ENCODE results near the gene KIF21B.

Gene KIF21B

DNA sequence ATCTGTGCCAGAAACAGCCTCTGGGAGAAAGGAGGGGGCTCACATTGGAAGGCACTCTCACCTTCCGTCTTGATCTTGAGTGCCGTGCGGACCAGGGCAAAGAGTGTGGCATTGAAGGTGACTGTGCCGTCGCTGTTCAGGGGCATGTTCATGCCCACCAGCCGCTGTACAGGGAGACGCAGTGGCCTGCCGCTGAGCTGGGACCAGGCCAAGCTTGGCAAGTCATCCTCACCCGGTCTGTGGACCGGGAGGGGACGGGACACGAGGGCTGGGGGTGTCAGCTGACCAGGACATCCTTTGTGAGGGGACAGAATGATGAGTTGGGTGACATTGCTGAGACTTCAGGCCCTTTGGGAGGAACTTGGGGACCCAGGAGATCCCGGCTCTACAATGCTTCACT, 25.0 kb upstream of the KIF21B start:
- no peak for DNase-seq

DNA sequence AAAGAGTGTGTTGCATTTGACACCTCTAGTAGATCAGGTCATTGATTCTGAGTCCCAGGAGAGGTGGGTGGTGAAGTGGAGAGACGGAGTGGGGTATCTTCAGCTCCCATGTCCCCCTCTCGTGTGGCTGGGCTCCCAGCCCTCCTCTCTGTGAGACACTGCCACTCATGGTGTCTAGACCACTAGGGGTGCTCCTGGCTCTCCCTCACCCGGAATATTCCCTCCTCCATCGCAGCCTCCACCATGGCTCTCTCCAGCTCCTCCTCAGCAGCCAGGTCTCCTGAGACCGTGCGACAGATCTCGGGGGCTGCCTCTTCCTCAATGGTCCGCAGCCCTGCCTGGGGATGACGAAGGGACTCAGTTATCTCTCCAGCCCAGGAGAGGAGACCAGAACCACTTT, 20.6 kb upstream of the KIF21B start:
- no peak for DNase-seq

DNA sequence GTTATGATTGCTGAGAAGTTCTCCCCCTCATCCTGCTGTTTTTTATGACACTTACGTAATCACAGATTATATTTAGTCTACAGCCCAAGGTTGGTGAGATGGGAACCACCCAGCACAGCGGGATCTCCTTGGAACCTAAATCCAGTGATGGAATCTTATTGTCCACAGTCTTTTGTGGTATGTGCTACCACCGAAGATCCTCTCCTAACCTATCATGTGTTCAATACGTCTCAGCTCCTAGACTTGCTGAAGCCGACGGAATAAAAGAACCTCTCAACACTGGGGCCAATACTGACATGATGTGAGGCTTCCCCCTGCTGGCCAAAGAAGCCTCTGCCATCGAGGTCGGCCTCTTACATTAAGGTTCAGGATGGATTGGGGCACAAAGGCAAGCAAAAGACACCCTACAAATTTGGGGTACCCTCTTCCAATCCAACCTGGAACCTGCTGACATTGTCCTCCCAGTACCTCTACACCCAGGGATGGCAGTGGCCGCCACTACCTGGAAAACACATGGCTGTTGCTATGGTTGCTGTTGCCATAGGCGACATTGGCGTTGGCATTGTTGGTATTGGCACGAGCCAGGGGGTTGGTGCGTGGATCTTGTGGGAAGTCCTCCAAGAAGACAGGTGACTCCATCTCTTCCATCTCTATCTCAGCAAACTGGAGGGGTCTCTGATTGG, 19.4 kb upstream of the KIF21B start:
- no peak for DNase-seq

DNA sequence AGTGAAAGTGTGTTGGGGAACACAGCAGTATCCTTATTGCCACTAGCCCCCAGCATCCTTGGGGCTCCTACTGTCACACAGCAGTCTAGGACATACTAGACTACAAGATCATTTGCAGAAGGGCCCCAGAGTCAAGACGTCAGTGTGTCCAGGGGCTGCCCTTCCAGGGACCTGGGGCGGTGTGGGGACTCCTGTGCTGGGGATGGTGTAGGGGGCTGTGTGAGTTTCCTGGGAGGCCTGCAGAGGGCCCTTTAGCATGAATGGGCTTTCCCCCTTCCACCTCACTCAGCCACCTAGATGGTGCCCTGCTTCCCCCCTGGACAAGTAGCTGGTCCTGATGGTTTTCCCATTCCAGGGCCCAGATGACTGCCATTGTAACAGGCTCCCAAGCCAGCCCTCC, 17.5 kb upstream of the KIF21B start:
- no peak for DNase-seq

DNA sequence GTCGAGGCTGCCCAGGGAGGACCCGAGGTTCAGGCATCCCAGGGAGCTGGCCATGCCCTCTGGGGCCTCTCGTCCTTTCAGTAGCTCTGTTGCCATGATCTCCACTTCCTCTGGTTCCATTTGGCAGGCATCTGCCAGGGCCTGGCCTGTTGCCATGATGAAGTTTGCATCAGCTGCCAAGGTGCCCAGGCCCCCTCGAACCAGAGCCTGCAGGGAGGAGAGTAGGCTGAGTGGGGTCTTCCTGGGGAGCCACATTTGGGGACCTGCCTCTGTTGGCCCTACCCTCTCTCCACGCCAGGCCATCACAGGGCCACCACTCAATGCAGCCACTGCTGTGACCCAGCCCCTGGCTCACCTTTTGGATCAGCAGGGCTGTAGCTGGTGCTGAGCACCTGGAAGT, 16.4 kb upstream of the KIF21B start:
- no peak for DNase-seq

DNA sequence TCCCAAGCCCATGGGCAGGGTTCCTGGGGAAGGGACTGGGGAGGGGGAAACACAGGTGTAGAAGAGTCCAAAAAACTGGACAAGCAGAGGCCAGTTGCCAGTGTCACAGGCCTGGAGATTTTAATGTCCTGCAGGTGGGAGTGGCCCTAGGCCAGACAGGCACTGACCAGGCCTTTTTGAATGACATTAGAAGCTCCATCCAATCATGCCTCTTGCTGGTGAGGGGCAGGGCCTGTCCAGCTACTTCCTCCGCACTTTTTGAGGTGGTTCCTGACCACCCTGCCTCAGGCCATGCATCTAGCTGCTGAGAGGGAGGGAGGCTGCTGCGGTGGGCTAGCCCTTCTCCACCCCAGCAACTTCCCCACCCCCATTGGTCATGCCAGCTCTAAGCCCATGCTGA, 15.9 kb upstream of the KIF21B start:
- no peak for DNase-seq

DNA sequence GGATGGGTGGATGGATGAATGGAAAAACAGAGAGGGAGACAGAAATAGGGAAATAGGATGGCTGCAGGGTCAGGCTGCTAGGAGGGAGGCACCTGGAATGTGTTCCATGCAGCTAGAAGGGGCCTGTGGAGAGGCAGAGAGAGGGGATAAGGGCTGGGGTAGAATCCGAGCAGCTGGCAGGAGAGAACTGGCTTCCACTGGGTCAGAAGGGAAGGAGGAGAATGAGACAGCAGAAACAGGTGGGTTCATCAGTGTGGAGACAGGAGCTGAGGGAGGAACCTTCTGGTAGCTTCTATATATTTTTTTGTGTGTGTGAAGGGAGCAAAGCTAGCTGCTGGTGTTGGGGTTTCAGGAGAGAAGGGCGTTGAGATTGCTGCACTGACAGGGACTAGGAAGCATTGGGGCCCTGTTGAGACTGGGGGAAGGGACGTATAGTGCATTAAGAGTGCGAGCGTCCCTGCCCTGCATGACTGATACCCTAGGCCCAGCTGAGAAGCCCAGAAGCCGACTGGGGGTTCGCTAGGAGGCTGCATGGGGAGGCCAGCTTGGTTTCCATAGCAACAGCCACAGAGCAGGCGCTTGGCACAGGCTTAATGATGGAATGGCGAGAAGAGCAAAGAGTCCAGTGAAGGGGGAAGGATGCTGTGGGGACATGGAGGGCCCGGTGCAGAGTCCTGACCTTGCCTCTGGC, 14.8 kb upstream of the KIF21B start:
- no peak for DNase-seq

DNA sequence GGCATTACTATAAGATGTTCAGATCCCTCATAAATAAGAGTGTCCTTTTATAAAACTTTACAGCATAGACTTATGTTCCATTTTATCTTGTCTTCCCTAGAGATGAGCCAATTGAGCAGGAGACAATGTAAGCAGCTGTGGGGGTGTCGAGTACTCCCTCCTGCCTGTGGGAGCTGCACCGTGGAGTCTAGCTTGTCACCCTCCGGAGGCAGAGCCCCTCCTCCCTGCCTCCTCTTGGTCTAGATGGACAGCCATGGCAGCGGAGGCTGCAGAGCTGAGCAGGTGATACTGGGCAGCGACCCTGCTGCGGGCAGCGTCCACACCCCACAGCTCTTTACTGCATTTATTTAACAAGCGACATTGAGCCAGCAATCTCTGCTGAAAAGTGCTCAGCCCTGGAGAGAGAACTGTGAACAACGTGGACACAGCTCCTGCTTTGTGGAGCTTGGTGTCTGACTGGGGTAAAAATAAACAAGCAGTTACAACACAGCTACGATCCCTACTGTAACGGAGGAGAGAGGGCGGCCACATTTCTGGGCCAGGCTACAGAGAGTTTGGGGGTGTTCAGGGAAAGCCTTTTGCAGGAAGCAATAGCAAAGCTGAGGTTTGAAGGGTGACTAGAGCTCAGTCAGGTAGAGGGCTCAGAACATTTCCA, 12.8 kb upstream of the KIF21B start:
- no peak for DNase-seq

DNA sequence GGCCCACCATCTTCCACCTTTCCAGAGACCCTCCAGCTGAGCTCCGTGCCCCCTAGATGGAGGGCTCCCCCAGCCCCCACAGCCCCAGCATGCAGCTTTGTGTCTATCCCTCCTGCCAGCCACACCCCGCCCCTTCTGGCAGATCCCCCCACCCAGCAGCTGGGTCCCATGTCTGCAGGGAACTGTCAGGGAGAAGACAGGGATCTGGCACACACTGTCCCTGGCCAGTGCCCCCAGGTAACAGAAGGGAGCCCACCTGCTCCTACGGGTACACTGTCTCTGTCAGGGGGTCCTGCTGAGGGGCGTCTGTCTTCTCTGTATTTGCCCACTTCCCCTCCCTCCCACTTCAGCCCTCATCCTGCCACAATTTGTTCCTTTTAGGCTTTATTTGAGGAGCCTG, 11.2 kb upstream of the KIF21B start:
- DNase-seq = no peak

DNA sequence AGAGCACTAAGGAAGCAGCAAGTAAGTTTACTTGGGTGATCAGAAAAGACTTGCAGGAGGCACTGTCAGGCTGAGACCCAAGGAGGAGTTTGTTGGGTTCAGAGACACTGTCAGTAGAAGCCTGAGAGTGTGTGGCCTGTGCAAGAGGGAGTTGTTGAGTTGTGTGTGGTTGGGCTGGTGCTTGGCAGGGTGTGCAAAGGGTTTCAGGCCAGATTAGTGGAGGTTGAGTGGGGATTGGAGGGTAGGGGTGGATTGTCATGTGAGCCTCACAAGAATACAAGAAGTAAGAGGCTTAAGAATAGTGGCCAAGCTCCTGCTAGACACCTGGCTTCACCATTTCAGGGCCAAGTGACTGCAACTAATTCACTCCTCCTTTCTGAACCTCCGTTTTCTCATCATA, 8.9 kb upstream of the KIF21B start:
- no peak for DNase-seq

DNA sequence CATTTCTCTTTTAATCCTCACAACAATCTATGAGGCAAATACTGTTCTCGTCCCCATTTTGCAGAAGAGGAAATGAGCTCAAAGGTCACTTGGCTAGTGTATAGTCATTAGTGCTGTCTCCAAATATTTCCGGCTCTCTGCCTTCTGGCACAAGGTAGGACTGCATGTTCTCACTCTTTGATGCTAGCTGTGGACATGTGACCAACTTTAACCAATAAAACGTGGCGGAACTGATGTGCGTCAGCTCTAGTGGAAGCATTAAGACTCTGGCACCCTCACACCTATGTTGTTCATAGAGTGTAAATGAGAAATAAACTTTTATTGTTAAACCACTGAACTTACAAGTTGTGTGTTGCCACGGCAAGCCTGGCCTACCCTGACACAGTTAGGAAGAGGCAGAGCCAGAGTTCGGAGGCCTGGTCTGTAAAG, 5.0 kb upstream of the KIF21B start:
- no peak for DNase-seq

DNA sequence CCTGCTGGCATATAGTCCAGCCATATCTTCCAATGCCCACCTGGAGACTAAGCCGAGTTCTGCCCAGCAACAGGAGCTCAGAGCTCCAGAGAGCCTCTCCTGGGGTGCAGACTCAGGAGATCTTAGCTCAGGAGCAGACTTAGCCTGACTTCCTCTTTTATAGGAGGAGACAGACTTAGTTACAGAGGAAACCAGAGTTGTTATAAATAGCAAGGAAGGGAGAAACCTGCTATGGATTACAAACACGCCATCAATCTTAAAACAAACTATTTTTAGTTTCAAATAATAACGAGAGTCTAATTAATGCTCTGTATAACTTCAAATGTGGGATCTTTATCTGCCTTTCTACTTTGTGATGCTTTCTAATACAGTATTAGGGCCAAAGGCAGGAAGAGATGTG, 3.3 kb upstream of the KIF21B start:
- DNase-seq = no peak

DNA sequence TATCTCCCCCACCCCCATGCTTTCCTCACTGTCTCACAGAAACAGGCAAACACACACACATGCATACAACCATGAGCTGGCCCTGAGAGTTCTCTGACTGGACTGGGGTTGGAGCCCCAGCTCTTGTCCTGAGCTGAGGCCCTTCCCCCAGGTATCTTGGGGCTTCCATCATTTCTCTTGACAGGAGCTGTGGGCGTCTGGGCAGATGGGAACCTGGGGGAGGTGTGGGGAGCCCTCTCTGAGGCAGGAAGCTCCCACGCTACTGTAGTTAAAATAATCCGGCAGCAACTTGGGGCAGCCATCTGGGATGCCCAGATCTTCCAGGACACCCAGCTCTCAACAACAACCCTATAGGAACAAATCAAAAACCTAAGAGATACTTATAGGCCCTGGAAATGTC, 2.7 kb upstream of the KIF21B start:
- no peak for DNase-seq

DNA sequence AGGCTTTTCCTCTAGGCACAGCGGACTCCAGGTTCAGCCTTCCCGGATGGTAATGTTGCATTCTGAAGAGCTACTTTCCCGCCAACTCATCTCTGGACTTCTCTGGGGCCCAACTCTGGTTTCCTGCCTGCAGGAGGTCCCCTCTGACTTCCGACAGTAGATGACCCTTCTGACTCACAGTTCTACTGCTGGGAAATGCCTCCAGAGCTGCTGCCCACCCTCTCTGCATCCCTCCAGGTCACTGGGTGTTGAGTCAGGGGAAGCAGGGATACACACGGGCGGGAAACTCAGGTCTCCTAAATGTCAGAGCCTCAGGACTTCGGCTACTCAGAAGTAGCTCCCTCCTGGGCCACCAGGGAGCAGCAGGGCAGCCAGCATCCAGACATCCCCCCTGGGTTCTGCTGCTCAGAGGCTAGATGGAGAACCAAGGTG, 2.1 kb upstream of the KIF21B start:
- no peak for DNase-seq

DNA sequence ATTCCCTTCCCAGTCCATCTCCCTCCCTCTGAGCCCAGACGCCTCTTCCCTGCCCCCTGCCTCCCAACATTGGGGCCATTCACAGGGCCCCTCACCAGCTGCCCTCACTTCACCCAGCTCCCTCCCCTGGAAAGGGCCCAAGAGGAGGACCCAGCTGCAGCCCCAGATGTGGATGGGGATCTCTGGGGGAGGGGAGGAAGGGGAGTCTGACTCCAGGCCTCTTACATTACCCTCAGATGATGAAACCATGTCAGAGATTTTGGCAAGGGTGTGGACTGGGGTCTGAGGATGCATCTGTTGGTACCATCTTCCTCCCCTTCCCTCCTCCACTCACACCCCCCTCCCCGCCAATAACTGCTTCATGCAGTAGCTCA, 1.1 kb upstream of the KIF21B start:
- no peak for DNase-seq

DNA sequence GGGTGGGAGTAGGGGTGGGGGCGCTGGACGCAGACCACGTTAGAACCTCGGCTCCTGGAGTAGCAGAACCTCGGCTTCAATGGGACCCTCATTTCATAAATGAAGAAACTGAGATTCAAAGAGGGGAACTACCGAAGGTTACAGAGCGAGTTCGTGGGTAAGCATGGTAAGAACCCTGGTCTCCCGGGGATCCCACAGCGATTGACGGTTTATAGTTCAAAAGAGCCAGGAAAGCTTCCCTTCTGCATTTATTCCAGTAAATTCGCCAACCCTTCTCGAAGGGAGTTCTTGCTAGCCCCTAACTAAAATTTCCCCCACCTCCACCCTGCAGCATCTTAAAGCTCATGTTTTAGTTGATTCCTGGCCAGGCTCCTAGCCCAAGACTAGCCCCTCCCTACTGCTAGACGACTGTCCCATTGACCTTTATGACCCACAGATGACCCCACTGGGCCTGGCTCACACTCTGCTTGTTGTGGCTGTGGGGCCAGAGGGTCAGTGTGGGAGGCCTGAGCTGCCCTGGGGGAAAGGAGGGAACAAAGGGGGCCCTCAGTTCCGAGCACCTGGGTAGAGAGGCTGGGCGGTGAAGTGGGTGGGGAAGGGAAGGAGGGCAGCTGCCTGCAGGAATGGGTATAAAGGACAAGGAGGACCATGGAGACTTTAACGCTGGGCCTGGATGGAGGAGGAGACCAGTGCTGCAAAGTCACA, 558 bp upstream of the KIF21B start:
- no peak for DNase-seq

DNA sequence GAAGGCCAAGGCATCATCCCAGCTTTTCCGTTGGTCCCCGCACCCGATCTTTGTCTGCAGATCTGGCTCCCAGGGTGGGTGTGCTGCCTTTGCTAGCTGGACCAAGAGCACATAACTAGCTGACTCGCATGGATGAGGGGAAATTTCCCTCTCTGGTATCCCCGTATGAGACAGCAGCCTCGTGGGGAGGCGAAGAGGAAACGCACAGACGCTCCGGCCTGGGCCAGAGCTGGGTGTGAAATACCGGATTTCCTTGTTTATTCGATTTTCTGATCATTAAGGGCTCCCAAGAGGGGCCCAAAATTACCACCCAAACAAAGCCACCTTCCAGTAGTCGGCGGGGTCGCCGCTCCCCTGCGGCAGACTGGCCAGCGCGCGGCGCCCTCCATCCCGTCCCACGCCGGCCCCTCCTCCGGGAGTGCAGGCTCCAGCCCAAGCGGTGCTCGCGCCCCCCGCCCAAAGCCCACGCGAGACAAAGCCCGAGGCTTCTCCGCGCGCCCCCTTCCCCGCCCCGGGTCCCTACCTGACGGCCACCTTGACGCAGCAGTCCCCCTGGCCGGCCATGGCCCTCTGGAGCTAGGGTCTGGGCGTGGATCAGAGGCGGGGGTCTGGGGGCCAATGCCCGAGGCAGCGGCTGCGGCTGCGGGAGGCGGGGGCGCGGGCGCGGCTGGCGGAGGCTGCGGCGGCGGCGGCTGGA, 546 bp downstream of the KIF21B start:
- no peak for DNase-seq

DNA sequence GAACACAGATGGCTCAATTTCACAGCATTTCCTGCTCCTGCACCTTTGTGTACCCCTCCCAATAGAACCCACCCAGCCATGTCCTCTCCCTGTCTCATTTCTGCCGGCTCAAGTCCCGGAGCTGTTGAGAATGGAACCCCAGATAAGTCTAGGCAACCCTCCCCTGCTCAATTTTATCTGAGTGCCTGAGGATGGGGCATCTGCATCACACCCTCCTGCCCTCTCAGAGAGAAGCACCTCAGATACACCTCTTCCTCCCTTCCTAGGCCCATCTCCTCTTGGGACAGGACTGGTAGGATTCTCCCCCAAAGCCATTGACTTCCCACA, 1.1 kb downstream of the KIF21B start:
- DNase-seq = no peak

DNA sequence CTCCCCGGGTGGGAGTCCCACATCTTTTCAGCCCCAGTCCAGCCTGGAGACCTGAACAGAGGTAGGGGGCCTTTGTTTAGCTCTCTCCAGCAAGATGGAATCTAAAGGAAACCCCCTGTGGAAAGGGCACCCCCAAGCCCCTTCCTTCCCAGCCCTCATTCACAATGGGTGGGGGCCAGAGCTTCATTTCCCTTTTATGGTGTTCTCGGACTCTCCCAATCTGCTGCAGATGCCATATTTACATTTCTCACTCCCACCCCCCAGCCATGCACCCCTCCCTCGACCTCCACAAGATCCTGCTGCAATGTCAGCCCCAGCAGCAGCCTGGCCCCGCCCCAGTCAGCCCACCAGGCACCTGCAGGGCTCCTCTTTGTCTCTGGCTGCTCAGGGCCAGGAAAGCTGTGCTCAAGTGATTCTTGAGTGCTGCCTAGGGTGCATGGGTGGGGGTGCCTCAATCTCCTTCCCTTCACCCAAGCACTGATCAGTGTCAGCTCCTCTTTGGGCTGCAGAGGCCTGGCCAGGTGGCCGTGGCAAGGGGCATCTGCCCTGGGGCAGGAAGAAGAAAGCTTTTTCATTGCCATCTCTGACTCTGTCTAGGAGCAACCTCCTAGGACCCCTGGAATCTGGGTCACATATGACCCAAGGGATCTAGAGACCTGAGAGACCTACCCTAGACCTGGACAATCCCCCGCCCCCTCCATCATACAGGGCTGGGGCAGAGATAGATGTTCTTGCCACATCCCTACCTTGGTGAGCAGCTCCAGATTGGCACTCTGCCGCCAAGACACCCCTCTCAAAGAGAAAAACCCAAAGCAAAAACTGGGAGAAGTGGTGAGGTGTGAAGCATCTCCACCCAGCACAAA, 1.7 kb downstream of the KIF21B start:
- no peak for DNase-seq

DNA sequence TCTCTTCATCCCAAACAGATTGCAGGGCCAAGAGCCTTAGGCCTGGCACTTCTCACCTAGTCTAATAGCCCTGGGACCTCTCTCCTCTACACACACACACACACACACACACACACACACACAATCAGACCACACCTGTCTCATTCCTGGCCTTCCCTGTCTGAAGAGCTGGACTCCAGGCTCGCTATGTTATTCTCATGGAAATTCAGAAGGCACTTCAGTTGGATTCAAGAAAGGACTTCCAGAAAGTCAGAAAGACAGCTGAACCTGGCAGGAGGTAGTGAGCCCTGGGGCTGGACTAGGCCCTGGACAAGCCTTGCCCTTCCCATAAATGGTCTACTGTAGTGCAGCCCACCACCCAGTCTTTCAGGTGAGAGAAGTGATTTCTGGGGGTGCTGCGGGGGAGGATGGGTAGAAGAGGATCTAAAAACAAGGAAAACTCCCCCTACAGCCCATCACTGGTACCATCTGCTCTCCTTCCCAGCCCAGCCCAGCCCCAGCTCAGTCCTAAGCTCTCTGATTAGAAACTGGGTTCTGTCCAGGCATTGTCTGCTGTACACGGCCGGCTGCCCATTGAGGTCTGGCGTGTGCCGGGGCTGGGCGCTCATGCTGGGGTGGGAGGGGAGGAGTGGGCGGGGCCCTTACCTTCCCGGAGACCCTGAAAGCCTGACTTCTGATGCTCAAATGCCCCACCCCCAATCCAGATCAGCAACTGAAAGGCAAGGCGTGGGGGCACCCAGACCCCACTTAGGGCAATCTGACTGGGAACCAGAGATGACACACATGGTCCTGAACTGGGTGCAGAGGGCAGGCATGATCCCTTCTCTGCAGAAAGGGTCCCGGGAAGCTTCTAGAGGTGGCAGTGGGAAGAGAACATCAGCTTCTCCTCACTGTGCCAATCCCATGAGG, 2.5 kb downstream of the KIF21B start:
- DNase-seq = peak in 1 of 2 experiments; percentile 21

DNA sequence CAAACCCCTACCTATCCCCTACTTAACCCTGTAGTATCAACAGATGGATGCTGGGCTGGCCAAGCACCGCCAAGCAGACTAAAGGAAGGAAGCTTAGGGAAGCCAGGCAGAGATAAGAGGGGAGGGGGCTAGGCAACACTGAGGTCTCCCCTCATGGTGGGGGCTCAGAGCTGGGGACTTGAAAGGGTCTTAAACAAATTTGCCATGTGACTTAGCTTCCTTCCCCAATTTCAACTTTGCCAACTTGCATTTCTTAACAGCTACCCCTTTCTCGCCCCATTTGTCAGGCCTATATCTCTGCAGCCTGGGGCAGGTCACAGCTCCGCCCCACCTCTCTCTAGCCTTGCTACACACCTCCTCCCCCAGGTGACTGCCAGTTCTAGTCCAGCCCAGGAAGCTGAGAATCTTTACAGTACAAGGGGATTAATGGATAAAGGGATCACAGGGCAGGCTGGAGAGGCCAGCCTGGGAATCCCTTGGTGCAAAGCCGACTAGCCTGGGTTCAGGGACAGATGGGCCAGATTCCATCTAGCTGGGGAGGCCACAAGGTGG, 3.4 kb downstream of the KIF21B start:
- no peak for DNase-seq

Data from SW 1271 (cell line).